Measurements from ENCODE around the gene GTF2H1.

DNA sequence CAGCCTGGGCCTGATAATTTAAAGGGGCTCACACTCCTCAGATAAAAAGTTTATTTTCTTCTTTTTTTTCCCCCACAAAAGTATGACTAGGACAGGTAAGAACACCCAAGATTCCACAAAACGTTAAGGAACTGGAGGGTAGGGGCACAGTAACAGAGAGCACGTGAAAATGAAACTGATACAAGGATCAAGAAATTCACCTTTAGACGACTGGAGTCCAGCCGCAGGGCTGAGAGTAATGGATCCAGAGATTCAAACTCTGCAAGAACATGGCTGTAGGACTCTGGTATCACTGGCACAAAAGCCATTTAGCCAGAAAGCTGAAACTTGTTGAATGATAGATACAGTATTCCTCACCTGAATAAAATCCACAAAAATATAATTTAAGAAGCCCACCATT is 4.8 kb upstream of the GTF2H1 start:
- TF ChIP-seq POLR2AphosphoS5 (IDR thresholded peaks at IDR 0.05; ENCODE audit: borderline replicate concordance, low read depth, low read length) (no peak), EZH2 (IDR thresholded peaks at IDR 0.05) (no peak)

Measured in SK-N-MC (cell line).